Fibroblast of skin of scalp (primary cell): ENCODE results near the gene DCDC2B. TPM values are rescaled to one million over a fixed set of nuclear protein-coding genes. Genes with fewer than 3 reads are reported as not detected.
"Not testable (repeated sequence)": the region's sequence is repeated elsewhere in the genome, so short reads cannot be mapped to it uniquely, and the experiment has no call there.

Source experiments
- DNase-seq: peaks from one replicate; pipeline ENCODE4 v3.0.0-alpha.2; 2013
- polyA plus RNA-seq, 2 experiments: library from polyadenylated mRNA; unstranded; fragments of 120-200 nt; gene quantifications; one replicate each; pipeline ENCODE4 v1.2.1, GENCODE V29; 2013; ENCODE audit not compliant: insufficient read length in 2 of 2

Gene DCDC2B
- polyA plus RNA-seq (2013, experiment 1 of 2; ENCODE audit: insufficient read length) = 0.42 TPM
- polyA plus RNA-seq (2013, experiment 2 of 2; ENCODE audit: insufficient read length) = 0.37 TPM

DNA sequence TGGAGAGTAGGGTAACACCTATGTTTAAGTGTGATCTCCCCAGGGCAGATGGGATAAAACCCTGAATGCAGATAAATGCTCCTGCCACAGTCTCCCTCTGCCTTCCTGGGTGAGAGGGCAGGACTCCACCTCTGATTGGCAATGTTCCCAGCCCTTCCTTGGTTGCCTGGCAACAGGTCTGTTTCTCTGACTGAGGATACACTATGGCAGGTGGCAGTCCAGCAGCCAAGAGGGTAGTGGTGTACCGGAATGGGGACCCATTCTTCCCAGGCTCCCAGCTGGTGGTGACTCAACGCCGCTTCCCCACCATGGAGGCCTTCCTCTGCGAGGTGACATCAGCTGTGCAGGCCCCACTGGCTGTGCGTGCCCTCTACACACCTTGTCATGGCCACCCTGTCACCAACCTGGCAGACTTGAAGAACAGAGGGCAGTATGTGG lies at the start of gene DCDC2B:
Gene DCDC2B (plus strand): TSS at position 199 of the 438 bp plus-strand sequence. CDS start 5 bp downstream, at position 204.
- no peak for DNase-seq

GRCh38 chr1:32159189-32159588 lies 49.7 kb upstream of the DCDC2B start:
- no peak for DNase-seq

DNA sequence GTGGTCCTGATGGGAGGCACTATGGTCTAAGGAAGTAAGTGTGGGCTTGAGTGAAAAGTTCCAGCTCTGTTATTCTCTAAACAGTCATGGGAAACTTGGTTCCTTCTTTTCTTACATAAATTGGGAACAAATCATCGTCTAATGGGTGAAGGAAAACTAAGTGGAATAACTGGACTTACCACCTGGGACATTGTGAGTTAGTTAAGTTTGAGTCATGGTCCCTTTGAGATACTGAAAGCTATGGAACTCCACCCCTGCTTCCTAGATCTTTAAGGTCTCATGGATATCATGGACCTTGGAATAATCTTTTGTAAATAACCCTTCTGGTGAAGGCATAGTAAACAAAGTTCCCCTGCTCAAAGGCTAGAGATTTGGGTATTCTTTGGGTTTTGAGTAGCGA lies 45.5 kb upstream of the DCDC2B start:
- DNase-seq = no peak

GRCh38 chr1:32165633-32166032 lies 43.3 kb upstream of the DCDC2B start:
- not testable (repeated sequence) for DNase-seq

DNA sequence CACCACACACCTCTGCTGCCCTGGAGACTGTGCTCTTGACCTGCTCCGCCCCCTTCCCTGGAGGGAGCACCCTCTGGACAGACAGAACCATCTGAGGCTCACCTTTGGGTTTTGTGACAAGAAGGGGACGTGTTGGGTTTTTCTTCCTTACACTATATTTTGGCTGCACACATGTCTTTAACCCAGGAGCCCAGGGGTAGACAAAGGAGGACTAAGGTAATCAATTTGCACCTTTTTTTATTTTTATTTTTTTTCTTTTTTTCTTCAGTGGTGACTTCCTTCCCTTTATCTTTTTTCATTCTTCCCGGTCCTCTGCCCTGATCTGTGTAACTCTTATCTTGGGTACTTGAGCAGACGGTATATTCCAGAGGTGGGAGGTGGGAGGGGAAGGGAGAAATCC lies 37.9 kb upstream of the DCDC2B start:
- no peak for DNase-seq

DNA sequence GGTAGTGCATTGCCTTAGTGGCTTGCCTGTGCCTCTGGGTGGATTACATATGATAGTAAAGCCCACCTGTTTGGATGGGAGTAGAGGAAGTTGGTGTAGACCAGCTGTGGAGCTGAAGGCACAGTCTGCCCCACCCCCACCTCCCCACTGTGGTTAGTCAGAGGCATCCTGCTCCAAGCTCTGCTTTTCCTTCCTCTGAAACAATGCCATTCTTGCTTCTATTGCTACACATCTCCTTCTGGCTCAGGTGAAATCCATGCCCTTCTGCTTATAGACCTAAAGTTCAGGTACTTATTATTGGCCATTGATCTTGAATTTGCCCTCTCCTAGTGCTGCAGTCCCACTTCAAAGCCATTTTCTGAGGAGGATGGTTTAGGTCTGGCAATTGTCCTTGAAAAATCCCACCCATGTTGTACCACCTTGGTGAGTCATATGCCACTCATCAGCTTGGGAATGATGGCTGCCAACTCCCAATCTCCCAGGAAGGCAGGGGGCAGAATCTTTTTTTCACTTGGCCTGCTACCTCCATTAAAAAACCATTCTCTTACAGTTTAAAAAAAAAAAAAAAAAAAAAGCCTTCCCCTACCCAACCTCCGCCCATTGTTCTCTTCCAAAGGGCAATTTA lies 36.2 kb upstream of the DCDC2B start:
- DNase-seq = no peak

DNA sequence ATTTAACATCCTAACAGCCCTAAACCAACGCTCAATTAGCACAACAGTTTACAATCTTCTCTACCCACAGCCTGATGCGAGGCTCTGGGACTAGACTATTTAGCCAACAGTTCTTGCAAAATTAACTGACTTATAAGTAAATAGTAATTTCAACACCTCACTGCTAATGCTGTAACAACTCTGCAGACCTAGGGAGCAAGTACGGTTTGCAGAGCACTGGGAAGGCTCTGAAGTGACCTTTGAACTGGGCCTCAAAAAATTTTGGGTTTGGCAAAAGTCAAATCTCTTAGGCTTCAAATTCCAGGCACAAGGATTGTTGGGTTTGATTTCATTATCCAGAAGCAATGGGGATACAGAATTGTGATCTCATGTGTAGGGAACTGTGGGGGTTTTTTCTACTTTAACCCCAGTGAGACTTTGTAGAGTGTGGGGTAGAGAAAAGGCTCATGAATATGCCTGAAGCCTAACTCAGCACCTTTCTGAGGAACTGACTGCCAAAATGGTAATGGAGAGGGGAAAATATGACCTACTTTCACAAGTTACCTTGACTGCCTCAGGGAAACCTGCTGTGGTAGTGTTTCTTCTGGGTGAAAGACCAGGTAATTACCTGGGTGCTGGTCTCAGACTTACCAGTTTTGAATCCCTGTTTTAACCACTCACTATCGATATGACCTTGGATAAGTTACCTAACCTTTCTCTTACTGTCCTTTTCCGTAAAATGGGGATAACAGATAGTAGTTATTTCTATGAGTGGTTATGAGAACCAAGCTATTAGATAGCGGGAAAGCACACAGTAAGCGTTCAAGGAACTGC lies 30.3 kb upstream of the DCDC2B start:
- DNase-seq = no peak

DNA sequence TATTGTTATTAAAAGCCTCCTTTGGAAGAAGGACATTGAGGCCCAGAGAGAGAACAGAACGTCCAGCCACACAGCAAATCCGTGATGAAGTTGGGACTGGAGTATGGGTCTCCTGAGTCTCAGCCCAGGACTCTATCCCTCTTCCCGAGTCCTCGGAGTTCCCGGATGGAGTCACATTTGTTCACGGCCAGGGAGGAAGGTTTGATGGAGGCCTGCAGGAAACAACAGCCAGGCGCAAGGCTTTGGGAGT lies 29.8 kb upstream of the DCDC2B start:
- DNase-seq = no peak

GRCh38 chr1:32179443-32180185 lies 29.3 kb upstream of the DCDC2B start, which contains the start of gene TXLNA:
Gene TXLNA, plus strand, starts transcription at chr1:32179675. Its CDS starts 671 bp downstream, at chr1:32180346.
- DNase-seq = peak; percentile 92

GRCh38 chr1:32180186-32181060 lies 28.5 kb upstream of the DCDC2B start:
- DNase-seq = peak; percentile 64

DNA sequence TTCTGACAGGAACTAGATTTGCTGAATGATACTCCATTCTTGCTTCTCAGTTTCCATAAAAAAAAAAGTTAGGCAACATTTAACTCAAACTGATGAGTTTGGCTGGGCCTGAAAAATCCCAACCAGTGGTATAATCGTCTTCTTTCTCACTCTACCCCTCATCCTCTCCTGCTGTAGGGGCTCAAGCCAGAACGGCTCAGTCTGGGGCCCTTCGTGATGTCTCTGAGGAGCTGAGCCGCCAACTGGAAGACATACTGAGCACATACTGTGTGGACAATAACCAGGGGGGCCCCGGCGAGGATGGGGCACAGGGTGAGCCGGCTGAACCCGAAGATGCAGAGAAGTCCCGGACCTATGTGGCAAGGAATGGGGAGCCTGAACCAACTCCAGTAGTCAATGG lies 27.8 kb upstream of the DCDC2B start:
- DNase-seq = no peak

- DNase-seq = no peak
Observed at GRCh38 chr1:32181563-32181962, 27.3 kb upstream of the DCDC2B start.

- DNase-seq = no peak
Observed at GRCh38 chr1:32182060-32182459, 26.8 kb upstream of the DCDC2B start.

GRCh38 chr1:32184650-32185049 lies 24.2 kb upstream of the DCDC2B start:
- no peak for DNase-seq

- DNase-seq = no peak
Observed at GRCh38 chr1:32186077-32186476, 22.8 kb upstream of the DCDC2B start.

DNA sequence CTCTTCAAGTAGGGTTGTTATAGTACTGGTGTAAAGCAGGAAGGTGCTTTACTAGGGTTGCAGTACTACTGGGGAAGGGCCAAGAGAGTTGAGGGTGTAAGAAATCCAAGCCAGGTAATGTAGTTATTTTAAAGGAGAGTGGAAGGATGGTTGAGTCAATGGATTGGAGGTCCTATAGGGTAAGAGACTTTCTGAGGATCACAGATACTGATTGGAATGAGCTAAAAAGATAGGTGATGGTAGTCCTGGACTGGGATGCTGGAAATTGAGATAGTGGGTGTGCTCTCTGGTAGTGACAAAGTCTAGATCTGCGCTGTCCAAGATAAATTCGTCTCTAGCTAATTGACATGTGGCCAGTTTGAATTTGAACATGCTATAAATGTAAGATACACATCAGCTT lies 22.4 kb upstream of the DCDC2B start:
- DNase-seq = no peak

DNA sequence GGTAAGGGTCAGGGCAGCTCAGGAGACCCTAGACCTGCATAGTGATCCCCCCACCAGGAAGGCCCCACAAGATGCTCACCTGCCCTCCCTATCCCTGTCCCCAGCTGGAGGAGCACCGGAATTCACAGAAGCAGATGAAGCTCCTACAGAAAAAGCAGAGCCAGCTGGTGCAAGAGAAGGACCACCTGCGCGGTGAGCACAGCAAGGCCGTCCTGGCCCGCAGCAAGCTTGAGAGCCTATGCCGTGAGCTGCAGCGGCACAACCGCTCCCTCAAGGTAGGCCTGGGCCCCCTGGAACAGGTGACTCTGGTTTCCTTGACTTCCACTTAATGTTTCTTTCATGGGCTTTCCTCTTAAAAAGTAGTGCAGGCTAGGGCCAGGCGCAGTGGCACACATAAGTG lies 21.0 kb upstream of the DCDC2B start:
- DNase-seq = no peak

DNA sequence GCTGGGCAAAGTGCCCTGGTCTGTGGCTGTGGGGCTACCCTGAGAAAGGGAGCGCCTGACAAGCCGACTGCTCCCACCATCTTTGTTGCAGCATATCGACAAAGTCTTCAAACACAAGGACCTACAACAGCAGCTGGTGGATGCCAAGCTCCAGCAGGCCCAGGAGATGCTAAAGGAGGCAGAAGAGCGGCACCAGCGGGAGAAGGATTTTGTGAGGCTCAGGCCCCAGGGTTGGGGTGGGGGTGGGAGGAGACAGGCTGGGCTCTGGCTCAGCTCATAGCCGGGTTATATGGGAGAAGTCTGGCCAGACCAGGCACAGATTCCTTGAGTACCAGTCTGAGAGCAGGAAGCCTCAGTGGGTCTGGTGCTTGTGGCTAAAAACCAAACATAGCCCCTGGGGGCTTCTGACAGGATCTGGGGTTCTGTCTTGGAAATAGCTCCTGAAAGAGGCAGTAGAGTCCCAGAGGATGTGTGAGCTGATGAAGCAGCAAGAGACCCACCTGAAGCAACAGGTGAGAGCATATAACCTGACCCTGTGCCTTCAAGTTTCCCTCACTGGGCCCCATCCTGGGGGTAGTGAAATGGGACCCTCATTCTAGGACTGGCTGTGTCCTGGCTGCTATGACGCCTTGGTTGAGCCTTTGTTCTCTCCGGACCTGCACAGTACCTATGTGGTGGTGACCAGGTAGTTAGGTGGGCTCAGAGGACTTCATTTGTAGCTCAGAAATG lies 16.5 kb upstream of the DCDC2B start:
- no peak for DNase-seq

DNA sequence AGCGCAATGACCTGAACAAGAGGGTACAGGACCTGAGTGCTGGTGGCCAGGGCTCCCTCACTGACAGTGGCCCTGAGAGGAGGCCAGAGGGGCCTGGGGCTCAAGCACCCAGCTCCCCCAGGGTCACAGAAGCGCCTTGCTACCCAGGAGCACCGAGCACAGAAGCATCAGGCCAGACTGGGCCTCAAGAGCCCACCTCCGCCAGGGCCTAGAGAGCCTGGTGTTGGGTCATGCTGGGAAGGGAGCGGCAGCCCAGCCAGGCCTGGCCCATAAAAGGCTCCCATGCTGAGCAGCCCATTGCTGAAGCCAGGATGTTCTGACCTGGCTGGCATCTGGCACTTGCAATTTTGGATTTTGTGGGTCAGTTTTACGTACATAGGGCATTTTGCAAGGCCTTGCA lies 13.9 kb upstream of the DCDC2B start:
- no peak for DNase-seq

DNA sequence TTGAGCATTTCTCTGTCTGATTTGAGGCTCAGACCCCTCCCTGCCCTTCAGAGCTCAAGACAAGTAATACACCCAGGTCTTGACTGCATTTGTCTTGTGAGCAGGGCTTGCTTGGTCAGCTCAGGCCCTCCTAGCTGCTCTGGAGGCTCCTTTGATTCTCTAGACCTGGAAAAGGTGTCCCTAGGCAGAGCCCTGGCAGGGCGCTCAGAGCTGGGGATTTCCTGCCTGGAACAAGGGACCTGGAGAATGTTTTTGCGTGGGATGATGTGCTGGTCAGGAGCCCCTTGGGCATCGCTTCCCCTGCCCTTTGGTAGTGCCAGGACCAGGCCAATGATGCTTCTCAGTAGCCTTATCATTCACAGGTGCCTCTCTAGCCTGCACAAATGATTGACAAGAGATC lies 13.4 kb upstream of the DCDC2B start:
- DNase-seq = no peak

DNA sequence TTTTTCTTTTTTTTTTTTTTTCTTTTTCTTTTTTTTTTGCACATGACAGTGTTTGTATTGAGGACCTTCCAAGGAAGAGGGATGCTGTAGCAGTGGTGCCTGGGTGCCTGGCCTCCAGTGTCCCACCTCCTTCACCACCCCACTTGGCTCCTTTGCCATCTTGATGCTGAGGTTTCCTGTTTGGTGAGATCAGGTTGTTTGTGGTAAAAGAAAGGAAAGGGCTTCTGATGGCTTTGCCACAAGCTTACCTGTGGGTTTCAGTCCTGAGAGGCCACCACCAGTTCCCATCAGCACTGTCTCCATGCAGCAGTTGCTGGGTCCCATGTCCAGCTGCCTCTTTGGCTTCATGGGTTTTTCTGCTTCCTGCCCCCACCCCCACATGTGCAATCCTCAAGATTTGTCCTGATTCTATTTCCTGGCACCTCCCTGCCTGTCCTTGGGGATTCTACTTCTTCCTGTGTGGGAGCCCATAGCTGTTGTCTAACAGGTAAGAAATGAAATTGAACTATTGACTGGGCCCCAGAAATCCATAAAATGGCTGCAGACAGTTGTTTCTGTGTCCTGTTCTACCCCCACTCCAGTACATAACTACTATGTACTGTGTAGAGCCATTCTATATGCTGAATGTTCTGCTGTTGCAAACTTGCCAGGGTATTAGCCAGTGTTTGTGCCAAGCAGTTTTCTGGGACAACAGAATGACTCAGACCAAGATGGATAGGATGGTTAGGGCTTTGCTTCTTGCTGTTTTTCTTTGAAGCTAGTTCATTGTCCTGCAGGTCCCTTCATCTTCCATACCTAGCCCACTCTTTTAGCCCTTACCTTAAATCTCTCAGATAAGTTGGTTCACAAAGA lies 12.7 kb upstream of the DCDC2B start:
- no peak for DNase-seq
